ENCODE measurements around the gene KIF13A. TPM values are rescaled to one million over a fixed set of nuclear protein-coding genes. Genes with fewer than 3 reads are reported as not detected.

KIF13A gene
- total RNA-seq, 1 donor from 2014 or later, result 72.8 TPM

- ATAC-seq (peak; percentile 10), DNase-seq (ENCODE audit: low spot score) (no peak)
- intact Hi-C loops (cut with DNase I), result no loop called here
Observed at GRCh38 chr6:17725083-17725482, 262.4 kb downstream of the KIF13A start.

GRCh38 chr6:17724341-17724740, 263.1 kb downstream of the KIF13A start:
- DNase-seq (ENCODE audit: low spot score) (no peak), ATAC-seq (no peak)
- intact Hi-C loops (cut with DNase I), result no loop called here

DNA sequence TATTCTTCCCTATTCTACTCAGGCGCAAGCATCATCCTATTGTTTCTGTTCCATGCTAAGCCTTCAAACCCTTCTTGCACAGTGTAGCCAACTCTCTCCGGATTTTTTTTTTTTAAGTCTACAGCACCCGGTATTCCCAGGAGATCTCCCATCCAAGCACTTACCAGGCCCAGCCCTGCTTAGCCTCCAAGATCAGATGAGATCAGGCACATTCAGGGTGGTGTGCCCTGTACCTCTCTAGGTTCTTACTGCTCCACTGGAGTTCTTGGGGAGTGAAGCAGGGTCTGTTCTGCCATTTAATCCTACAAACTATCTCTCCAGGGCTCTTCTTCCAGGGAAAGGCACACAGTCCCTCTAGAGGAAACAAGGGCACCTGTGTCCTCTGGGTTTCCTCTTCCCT, 265.8 kb downstream of the KIF13A start:
- no peak for DNase-seq (ENCODE audit: low spot score)
- intact Hi-C loops (cut with DNase I), result no loop called here
- no peak for ATAC-seq

DNA sequence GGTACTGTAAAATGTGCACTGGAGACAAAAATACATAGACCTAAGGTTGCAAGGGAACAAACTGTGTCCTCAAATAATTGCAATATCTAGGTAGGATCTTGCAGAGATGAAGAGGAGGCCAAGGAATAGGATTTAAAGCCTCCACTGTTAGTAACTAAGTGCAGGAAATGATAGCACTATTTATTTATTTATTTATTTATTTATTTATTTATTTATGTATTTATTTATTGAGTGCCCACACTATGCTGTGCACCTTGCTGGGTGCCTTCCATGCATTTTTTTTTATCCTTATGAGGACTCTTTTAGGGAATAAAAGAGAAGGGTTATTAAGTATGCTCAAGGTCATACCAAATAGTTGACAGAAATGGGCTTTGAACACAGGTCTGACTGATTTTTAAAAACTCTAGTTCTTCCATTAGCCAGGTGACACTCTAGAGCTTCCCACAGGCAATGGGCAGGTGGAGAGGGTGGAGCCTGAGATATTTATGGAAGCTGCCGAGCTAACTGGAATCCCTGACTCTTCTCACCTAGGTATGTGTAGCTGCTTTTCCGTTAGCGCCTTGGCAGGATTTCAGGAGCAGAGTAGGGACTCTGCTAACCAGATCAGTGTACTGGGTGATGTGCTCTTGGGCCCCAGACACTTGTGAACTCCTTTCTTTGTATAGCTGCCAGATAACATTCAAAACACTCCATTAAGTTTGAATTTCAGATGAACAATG, 268.0 kb downstream of the KIF13A start:
- intact Hi-C loops (cut with DNase I), result no loop called here
- ATAC-seq, result no peak
- DNase-seq (ENCODE audit: low spot score), result no peak

DNA sequence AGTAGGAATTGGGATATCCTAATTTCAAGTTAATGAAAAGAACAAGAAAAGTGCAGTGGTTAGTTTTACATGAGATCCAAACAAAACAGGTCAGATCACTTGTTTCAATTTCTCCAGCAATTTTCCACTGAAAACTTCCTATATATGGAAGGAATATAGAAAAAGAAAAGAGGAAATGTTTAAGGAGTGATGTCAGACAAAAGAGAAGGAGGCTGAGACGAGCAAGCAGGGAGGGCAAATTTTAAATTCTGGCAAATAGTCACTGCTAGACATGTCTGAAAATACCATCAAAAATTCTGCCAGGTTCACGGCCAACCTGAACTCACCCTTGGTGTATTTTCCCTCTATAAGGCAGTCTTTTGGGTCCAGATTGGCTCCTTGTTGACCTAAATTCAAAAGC, 271.2 kb downstream of the KIF13A start:
- DNase-seq (ENCODE audit: low spot score) (no peak), ATAC-seq (no peak)
- intact Hi-C loops (cut with DNase I), result no loop called here

DNA sequence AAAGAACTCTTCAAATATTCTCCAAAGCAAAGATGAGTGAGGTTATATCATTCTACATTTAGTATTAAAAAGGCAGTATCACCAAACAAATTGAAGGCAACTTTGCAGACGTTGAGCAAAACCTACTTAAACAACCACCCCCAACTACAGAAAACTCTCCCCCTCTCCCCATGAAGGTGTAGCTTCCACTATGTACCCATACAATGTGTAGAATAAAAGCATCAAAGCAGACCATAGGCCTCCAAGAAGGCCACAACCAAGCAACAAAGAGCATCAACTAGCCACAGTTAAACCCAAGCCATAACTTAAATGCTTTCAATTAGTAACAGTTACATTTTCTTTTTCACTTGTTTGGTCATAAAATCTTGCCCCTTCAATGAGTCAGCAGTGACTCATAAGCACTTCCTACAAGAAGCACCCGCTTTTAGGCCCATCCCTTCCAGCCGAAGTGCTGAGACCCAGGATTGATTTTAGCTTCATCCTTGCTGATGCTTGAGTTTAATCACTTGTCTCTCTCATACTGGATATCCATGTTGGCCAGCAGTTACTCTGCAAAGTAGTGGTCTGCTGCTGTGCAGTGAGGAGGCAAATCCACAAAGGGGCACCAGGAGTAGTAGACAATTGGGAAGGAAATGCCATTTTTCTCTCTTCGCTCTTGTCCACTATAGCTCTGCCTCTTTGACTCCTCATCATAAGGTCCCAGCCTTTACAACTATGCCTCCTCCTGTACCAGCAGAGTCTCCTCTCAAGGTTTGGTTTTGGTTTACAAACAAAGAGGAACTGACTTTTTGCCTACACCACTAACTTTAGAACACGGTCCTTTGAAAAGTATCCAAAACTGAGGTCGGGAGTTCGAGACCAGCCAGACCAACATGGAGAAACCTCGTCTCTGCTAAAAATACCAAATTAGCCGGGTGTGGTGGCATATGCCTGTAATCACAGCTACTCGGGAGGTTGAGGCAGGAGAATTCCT, 272.3 kb downstream of the KIF13A start:
- intact Hi-C loops (cut with DNase I), result no loop called here
- DNase-seq (ENCODE audit: low spot score) (no peak), ATAC-seq (no peak)

DNA sequence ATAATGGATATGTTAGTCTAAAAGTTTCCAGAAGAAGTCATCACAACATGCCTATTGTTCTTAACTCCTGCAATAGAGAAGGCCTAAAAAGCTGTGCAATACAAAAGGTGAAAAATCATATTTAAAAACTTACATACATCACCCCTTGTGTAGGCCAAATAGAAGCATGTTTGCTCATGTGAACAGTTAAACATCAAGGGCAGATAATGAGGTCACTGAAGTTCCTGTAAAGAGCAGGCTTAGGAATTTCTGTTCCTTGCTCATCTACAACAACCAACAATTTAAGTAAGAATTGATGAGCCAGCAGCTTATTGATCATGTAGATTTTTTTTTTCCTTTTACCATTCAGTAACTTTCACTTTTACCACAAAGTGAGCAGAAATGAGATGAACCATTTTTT, 273.3 kb downstream of the KIF13A start:
- intact Hi-C loops (cut with DNase I), result no loop called here
- DNase-seq (ENCODE audit: low spot score), result no peak
- no peak for ATAC-seq

DNA sequence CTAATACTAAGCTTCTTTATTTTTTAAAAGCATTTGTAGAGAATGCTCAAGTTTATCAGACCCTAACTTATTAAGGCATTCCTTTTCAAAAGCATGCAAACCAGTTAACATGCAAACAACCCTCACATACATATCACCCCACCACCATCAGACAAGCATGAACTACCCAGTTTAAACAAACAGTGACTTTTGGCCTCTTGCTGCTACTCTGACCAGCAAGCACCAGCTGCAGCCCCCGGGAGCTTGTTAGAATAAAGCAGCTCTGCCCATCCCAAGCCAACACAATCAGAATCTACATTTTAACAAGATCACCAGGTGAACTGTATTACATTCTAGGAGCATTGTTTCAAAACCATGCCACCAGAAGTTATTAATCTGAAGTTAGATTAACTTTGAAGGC, 274.9 kb downstream of the KIF13A start:
- no peak for DNase-seq (ENCODE audit: low spot score)
- intact Hi-C loops (cut with DNase I), result no loop called here
- no peak for ATAC-seq

DNA sequence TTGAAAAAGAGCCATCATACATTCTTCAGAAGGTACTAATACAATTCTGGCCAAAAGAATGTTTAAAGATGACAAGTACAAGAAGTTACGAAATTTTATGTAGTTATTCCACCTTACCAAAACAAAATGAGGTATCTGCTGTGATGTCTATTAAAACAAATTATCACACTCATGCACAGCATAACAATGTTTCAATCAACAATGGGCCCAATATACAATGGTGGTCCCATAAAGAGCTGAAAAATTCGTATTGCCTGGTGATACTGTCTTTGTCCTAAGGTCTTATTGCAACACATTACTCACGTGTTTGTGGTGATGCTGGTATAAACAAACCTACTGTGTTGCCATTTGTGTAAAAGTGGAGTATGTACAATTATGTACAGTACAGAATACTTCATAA, 277.1 kb downstream of the KIF13A start:
- DNase-seq (ENCODE audit: low spot score) (no peak), ATAC-seq (no peak)
- intact Hi-C loops (cut with DNase I), result no loop called here

GRCh38 chr6:17709476-17709875, 278.0 kb downstream of the KIF13A start:
- intact Hi-C loops (cut with DNase I), result no loop called here
- no peak for ATAC-seq

More at GRCh38 chr6:17709476-17709875, 278.0 kb downstream of the KIF13A start:
- no peak for DNase-seq (ENCODE audit: low spot score)

Other genes starting within 250 kb of the KIF13A start
- 1.8 TPM for gene NHLRC1, start 135.0 kb upstream of the KIF13A start, total RNA-seq
- 5.4 TPM for gene TPMT, start 167.4 kb upstream of the KIF13A start, total RNA-seq
- gene KDM1B, start 167.8 kb upstream of the KIF13A start, total RNA-seq, result 15.8 TPM